ENCODE measurements around the gene COL4A5. TPM values are rescaled to one million over a fixed set of nuclear protein-coding genes. Genes with fewer than 3 reads are reported as not detected.
"Not testable (repeated sequence)": the region's sequence is repeated elsewhere in the genome, so short reads cannot be mapped to it uniquely, and the experiment has no call there.

COL4A5 gene
- total RNA-seq, 1 donor: 23.2 TPM

- peak; percentile 63 for DNase-seq (ENCODE audit: low read depth)
- H3K4me3 ChIP-seq (ENCODE audit: low read depth, low read length): no peak overlapping the region
- TF ChIP-seq, protein P1, sequence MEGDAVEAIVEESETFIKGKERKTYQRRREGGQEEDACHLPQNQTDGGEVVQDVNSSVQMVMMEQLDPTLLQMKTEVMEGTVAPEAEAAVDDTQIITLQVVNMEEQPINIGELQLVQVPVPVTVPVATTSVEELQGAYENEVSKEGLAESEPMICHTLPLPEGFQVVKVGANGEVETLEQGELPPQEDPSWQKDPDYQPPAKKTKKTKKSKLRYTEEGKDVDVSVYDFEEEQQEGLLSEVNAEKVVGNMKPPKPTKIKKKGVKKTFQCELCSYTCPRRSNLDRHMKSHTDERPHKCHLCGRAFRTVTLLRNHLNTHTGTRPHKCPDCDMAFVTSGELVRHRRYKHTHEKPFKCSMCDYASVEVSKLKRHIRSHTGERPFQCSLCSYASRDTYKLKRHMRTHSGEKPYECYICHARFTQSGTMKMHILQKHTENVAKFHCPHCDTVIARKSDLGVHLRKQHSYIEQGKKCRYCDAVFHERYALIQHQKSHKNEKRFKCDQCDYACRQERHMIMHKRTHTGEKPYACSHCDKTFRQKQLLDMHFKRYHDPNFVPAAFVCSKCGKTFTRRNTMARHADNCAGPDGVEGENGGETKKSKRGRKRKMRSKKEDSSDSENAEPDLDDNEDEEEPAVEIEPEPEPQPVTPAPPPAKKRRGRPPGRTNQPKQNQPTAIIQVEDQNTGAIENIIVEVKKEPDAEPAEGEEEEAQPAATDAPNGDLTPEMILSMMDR (IDR thresholded peaks at IDR 0.05; ENCODE audit: insufficient read depth, low read length): no peak
Measured at GRCh38 chrX:108453841-108454240, 14.2 kb downstream of the COL4A5 start.

GRCh38 chrX:108456971-108457477, 17.4 kb downstream of the COL4A5 start:
- TF ChIP-seq, protein P1 (IDR thresholded peaks at IDR 0.05; ENCODE audit: insufficient read depth, low read length): no peak
- DNase-seq (ENCODE audit: low read depth): no peak

GRCh38 chrX:108464604-108465003, 25.0 kb downstream of the COL4A5 start:
- TF ChIP-seq, protein P1 (IDR thresholded peaks at IDR 0.05; ENCODE audit: insufficient read depth, low read length): no peak
- peak; percentile 33 for DNase-seq (ENCODE audit: low read depth)
- H3K4me3 ChIP-seq (ENCODE audit: low read depth, low read length): no peak overlapping the region

More at GRCh38 chrX:108456971-108457477, 17.4 kb downstream of the COL4A5 start:
- no peak overlapping the region for H3K4me3 ChIP-seq (ENCODE audit: low read depth, low read length)

- TF ChIP-seq, protein P1 (IDR thresholded peaks at IDR 0.05; ENCODE audit: insufficient read depth, low read length): no peak
- peak; percentile 75 for DNase-seq (ENCODE audit: low read depth)
- no peak overlapping the region for H3K4me3 ChIP-seq (ENCODE audit: low read depth, low read length)
Measured at GRCh38 chrX:108468486-108468885, 28.8 kb downstream of the COL4A5 start.

DNA sequence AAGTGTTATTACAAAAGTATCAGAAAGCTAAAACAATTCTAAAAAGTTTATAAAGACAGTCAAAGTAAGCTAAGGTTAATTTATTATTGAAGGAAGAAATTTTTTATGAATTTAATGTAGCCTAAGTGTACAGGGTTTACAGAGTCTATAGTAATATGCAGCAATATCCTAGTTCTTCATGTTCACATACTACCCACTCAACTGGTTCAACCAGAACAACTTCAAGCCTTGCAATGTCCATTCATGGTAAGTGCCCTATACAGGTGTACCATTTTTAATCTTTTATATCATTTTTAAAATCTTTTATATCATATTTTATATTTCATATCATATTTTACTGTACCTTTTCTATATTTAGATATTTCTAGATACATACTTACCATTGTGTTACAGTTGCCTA, 34.3 kb downstream of the COL4A5 start:
- no peak overlapping the region for H3K4me3 ChIP-seq (ENCODE audit: low read depth, low read length)
- TF ChIP-seq, protein P1 (IDR thresholded peaks at IDR 0.05; ENCODE audit: insufficient read depth, low read length): no peak
- no peak for DNase-seq (ENCODE audit: low read depth)

DNA sequence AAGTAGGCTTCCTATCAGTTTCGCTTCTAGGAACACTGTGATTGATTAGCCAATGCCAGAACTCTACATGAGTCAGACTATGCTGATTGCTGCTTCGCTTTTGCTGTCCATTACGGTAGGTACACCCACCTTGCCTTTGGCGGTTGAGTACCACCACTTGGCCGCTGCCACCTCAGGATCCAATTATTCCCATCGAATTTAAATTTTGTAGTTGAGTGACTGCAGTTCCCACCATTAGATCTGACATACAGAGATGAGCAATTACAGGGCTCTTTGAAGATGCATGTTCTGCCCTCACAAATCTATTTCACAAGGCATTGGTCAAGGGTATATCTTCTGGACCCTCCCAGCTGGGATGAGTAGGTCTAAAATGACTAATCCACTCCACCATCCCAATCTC, 41.9 kb downstream of the COL4A5 start:
- H3K4me3 ChIP-seq (ENCODE audit: low read depth, low read length); DNase-seq (ENCODE audit: low read depth): not testable (repeated sequence)

DNA sequence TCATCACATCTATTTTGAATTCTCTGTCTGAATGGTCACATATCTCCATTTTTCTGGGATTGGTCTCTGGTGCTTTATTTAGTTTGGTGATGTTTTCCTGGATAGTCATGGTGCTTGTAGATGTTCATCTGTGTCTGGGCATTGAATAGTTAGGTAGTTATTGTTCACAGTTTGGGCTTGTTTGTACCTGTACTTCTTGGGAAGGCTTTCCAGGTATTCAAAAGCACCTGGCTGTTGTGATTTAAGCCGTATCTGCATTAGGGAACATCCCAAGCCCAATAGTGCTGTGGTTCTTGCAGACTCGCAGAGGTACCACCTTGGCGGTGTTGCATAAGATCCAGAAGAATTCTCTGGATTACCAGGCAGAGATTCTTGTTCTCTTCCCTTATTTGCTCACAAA, 44.6 kb downstream of the COL4A5 start:
- no peak overlapping the region for H3K4me3 ChIP-seq (ENCODE audit: low read depth, low read length)
- DNase-seq (ENCODE audit: low read depth): no peak
- TF ChIP-seq, protein P1 (IDR thresholded peaks at IDR 0.05; ENCODE audit: insufficient read depth, low read length): no peak

Measured in fibroblast of the aortic adventitia (primary cell).